Spleen (tissue), 11 donors: ENCODE measurements around the gene IL17RB. TPM values are rescaled to one million over a fixed set of nuclear protein-coding genes. Genes with fewer than 3 reads are reported as not detected.

ENCODE experiments used
- DNase-seq: peaks from one replicate; pipeline ENCODE4 v3.0.0-alpha.2; 2020
- H3K27ac ChIP-seq, 8 donors: fragments of 200-600 bp; sonication (generic) in 7 of 8; 1 replicate in 4 of 8; 2 replicates in 4 of 8; pipeline versions ENCODE4 v1.5.0 to v1.8.0; 2016 to 2021; ENCODE audit warnings: inconsistent platforms in 4 of 8, mild to moderate bottlenecking in 4 of 8, moderate library complexity in 1 of 8
- H3K27me3 ChIP-seq, 7 donors: fragments of 200-600 bp; sonication (generic) in 6 of 7; replicated peaks in 1 of 7; 1 replicate in 4 of 7; 2 replicates in 3 of 7; pipeline versions ENCODE4 v1.5.0 to v1.8.0; 2016 to 2021; ENCODE audit warnings: inconsistent platforms in 3 of 7, mild to moderate bottlenecking in 1 of 7
- H3K36me3 ChIP-seq, 6 donors: fragments of 200-600 bp; sonication (generic) in 5 of 6; 1 replicate in 4 of 6; 2 replicates in 2 of 6; pipeline versions ENCODE4 v1.5.0 to v1.8.0; 2016 to 2021; ENCODE audit warnings: inconsistent platforms in 2 of 6
- H3K4me1 ChIP-seq, 6 donors: fragments of 200-600 bp; sonication (generic) in 5 of 6; 1 replicate in 3 of 6; 2 replicates in 3 of 6; pipeline versions ENCODE4 v1.5.0 to v1.8.0; 2016 to 2021; ENCODE audit warnings: inconsistent platforms in 3 of 6
- H3K4me3 ChIP-seq, 8 donors: fragments of 200-600 bp; sonication (generic) in 7 of 8; 1 replicate in 4 of 8; 2 replicates in 4 of 8; pipeline versions ENCODE4 v1.5.0 to v1.8.0; 2016 to 2021; ENCODE audit warnings: inconsistent platforms in 4 of 8, mild to moderate bottlenecking in 4 of 8, moderate library complexity in 2 of 8
- H3K9me3 ChIP-seq, 8 donors: fragments of 200-600 bp; sonication (generic) in 7 of 8; 1 replicate in 4 of 8; 2 replicates in 4 of 8; pipeline versions ENCODE4 v1.5.0 to v1.8.0; 2016 to 2021; ENCODE audit warnings: inconsistent platforms in 4 of 8
- POLR2A ChIP-seq, 3 donors: fragments of 450-650 bp; IDR thresholded peaks; one replicate each; pipeline ENCODE4 v1.5.1; 2017; ENCODE audit warnings: antibody characterized with exemption in 3 of 3, mild to moderate bottlenecking in 1 of 3
- POLR2AphosphoS5 ChIP-seq, 3 donors: sonication (generic); formaldehyde crosslinking; IDR thresholded peaks; one replicate each; pipeline ENCODE4 v1.5.1; 2017; ENCODE audit warnings: antibody characterized with exemption in 3 of 3
- WGBS, 5 donors: extraction: QIAGEN DNeasy Blood & Tissue Kit in 3 of 5; methylation state at CpG; one replicate each; pipeline versions ENCODE4 v1.1.5 to v1.1.7; 2013 to 2018; 5-methylcytosine and 5-hydroxymethylcytosine counted together
- intact Hi-C: fragments of 100-400 bp; cut with DNase I; formaldehyde crosslinking; loops from one replicate; pipeline ENCODE4 v1.15.0; 2023; ENCODE audit warnings: low total_unique reads
- polyA plus RNA-seq, 3 donors: library from polyadenylated mRNA; stranded (reverse); fragments of 200-250 nt; gene quantifications; one replicate each; pipeline ENCODE4 v1.2.1, GENCODE V29; 2013
- total RNA-seq, 7 donors: library from RNA; depleted of rRNA in 3 of 7; stranded (reverse); fragments of >200 nt in 3 of 7; fragmentation: NEBNext Ultra II Directional in 4 of 7; extraction: Animal tissue kit (Norgen Biotek cat#: 25700) in 4 of 7; gene quantifications; one replicate each; pipeline versions ENCODE4 v1.1.0 to v1.2.1, GENCODE V29; 2016 to 2021
- TF ChIP-seq, protein P1 (sequence below), 11 experiments: fragments of 200-600 bp in 7 of 11; fragments of 450-650 bp in 4 of 11; sonication (generic) in 4 of 11; IDR thresholded peaks in 8 of 11; conservative IDR thresholded peaks in 3 of 11; 1 replicate in 7 of 11; 2 replicates in 4 of 11; pipeline versions ENCODE4 v1.4.0 to v1.8.0; 2016 to 2021; ENCODE audit warnings: antibody characterized with exemption in 11 of 11, inconsistent platforms in 4 of 11, mild to moderate bottlenecking in 1 of 11
- donor health status: healthy with polysubstance abuse.
- donor health status: DM: no; HTN: no; CAD: no; lungs with moderate emphysema.
- donor health status: DM: no; HTN: no; CAD: no.
- donor health status: Bipolar disorder and iron deficiency.
- donor health status: healthy.
- donor health status: DM: no; HTN: no; CAD: no.
- donor health status: DM: yes; HTN: yes; CAD: no.

Gene IL17RB
- total and polyA plus RNA-seq, 10 donors: 0.13 to 0.59 (median 0.26) TPM; not detected in 2

DNA sequence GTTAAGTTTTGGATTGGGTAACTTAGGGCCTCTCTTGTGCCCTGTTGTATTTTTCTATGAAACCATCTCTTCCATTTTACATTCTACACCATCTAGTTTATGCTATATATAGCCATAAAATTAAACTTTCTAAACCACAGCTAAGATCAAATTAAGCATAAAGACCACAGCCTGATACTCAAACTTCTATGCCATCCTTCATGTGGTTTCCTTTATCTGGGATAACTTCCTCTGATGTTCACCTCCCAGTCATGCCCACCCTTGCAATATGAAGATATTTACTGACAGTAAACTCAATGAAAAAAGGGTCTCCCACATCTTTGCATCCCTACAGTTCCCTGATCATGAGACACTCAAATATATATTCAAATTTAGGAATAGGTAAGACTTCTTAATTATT is 41.1 kb downstream of the IL17RB start:
- intact Hi-C loops: no loop called here
- Histone ChIP-seq H3K36me3 (peaks cover 2 to 56% (median 38%) of the 10 kb centered on the region in 6 donors), H3K4me1 (peaks cover 18 to 53% (median 35%) of the 10 kb centered on the region in 6 donors), H3K27me3 (no peaks in the 10 kb centered on the region), H3K4me3 (no peak overlapping the region), H3K27ac (no peak overlapping the region), H3K9me3 (no peaks in the 10 kb centered on the region)
- no peak for TF ChIP-seq POLR2A (IDR thresholded peaks at IDR 0.05)
- TF ChIP-seq, protein P1, sequence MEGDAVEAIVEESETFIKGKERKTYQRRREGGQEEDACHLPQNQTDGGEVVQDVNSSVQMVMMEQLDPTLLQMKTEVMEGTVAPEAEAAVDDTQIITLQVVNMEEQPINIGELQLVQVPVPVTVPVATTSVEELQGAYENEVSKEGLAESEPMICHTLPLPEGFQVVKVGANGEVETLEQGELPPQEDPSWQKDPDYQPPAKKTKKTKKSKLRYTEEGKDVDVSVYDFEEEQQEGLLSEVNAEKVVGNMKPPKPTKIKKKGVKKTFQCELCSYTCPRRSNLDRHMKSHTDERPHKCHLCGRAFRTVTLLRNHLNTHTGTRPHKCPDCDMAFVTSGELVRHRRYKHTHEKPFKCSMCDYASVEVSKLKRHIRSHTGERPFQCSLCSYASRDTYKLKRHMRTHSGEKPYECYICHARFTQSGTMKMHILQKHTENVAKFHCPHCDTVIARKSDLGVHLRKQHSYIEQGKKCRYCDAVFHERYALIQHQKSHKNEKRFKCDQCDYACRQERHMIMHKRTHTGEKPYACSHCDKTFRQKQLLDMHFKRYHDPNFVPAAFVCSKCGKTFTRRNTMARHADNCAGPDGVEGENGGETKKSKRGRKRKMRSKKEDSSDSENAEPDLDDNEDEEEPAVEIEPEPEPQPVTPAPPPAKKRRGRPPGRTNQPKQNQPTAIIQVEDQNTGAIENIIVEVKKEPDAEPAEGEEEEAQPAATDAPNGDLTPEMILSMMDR (IDR thresholded peaks at IDR 0.05 in 8 of 11, conservative IDR thresholded peaks at IDR 0.05 in 3 of 11): no peak
- TF ChIP-seq POLR2AphosphoS5 (IDR thresholded peaks at IDR 0.05): no peak
- DNase-seq: no peak

DNA sequence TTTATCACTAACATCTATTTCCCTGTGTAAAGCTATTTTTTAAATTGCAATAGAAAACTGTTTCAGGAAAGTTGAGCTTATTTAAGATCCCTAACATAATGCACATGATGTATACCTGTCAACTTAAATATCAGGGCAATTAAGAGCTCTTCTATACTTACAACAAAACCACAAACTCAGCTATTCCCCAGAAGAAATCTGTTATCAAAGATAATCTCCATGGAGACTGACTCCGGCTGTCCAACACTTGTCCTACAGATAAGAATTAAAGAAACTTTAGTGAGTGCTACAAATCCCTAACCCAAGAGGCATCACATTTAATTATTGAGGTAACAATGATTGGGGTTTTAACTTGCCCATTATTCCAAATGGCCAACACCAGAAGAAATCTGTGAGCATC is 41.9 kb downstream of the IL17RB start:
- 79 to 90% (median 86%) methylated on average over 1 of the region's 1 CpG for WGBS, 5 donors
- H3K36me3 ChIP-seq: peaks cover 2 to 54% (median 38%) of the 10 kb centered on the region in 6 donors

DNA sequence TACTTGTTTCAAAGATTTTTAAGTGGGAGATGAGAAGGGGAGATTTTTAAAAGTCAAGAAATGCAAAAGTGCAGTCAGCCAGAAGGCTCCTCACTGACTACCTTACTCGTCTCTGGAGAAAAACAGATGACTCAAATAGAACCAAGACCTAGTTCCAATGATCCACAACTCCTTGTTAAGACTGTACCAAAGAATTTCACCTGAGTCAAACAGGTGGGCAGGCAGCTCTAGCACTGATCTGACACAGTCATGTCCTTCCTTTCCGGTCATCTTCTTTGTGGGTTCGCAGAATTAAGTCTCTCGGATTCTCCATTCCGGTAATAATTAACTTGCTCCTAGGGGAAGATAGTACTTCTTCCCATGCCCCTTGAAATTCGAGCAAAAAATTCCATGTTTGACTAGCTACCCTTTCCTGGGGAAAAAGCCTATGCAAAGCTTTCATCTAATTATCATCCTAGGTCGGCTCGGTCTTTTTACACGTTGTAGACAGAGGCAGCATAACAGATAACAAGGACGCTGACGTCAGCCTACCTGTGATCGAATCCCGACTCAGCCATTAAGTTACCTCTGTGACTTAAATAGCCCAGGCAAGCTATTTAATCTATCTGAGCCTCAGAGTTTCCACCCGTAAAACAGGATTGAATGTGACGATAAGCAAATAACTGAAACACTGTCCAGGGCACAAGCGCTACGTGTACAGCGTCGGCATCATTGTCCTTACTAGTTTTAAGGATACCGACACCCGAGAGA is 44.5 kb downstream of the IL17RB start:
- WGBS, 5 donors: 5 to 11% (median 7%) methylated on average over 21 of the region's 21 CpGs
- H3K4me3 ChIP-seq: peak overlapping the region; percentile 64 to 93 (median 80)
- TF ChIP-seq POLR2AphosphoS5 (IDR thresholded peaks at IDR 0.05) (no peak), POLR2A (IDR thresholded peaks at IDR 0.05) (no peak)
- TF ChIP-seq, protein P1 (IDR thresholded peaks at IDR 0.05 in 8 of 11, conservative IDR thresholded peaks at IDR 0.05 in 3 of 11): no peak

More for the DNA sequence above, 41.9 kb downstream of the IL17RB start:
- DNase-seq: no peak
- TF ChIP-seq, protein P1 (IDR thresholded peaks at IDR 0.05 in 8 of 11, conservative IDR thresholded peaks at IDR 0.05 in 3 of 11): no peak
- TF ChIP-seq POLR2A (IDR thresholded peaks at IDR 0.05): no peak
- no peak for TF ChIP-seq POLR2AphosphoS5 (IDR thresholded peaks at IDR 0.05)
- no peaks in the 10 kb centered on the region for H3K27me3 ChIP-seq
- H3K27ac ChIP-seq: no peak overlapping the region
- intact Hi-C loops: no loop called here
- H3K4me1 ChIP-seq: peaks cover 18 to 55% (median 37%) of the 10 kb centered on the region in 6 donors
- H3K9me3 ChIP-seq: no peaks in the 10 kb centered on the region
- H3K4me3 ChIP-seq: no peak overlapping the region

DNA sequence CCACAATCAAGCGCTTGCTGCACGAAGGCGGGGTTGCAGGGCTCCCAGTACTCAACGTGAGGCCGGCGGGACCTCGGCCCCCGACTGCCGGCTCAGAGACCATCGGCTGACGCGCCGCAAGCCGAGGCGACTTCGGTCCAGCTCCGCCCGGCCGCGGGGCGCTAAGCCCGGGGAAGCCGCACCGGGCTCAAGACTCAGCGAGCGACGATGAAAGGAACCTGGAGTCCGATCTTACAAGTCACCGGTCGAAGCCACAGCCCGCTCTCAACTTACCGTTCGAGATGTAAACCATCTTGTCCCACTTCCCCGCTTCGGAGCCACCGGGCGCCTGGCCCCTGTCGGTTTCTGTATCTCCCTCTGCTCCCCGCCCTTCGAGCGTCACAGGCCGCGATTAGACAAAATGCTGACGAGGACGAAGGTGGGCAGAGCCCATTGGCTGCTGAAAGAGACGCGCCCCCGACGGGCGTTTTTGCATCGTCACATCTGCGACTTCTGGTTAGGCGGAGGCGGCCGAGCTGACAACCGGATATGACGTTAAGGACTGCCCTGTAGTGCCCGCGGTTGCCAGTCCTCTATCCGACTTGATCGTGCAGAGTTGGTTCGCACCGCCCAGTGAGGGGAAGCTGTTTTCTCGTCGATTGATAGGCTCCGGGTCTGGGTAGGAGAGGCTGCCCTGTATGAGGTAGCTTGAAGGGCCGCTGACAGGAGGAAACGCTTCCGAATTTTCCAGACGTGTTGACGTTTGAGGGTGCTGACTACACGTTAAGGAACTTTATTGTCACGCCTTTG is 45.3 kb downstream of the IL17RB start, which contains the start of gene SELENOK:
Gene SELENOK (minus strand): TSS at position 363 of the 789 bp plus-strand sequence.
- H3K27ac ChIP-seq: peak within 1 kb of the TSS; percentile 95 to 98 (median 97)
- H3K4me1 ChIP-seq: peaks cover 18 to 53% (median 37%) of the 10 kb centered on the region in 6 donors
- peak within 1 kb of the TSS; percentile 64 to 93 (median 80) for H3K4me3 ChIP-seq
- intact Hi-C loops: no loop called here
- TF ChIP-seq POLR2A (IDR thresholded peaks at IDR 0.05): peak in 2 of 3 donors; percentile 86 to 94
- TF ChIP-seq, protein P1 (IDR thresholded peaks at IDR 0.05 in 8 of 11, conservative IDR thresholded peaks at IDR 0.05 in 3 of 11): peak in 2 of 11 experiments; percentile 24 to 35
- peak; percentile 99 to 100 (median 99) for TF ChIP-seq POLR2AphosphoS5 (IDR thresholded peaks at IDR 0.05)
- no peaks in the 10 kb centered on the region for H3K9me3 ChIP-seq
- peak; percentile 99 for DNase-seq
- H3K27me3 ChIP-seq: peaks cover 0 to 2% (median 0%) of the 10 kb centered on the region in 7 donors
- H3K36me3 ChIP-seq: peaks cover 0 to 19% (median 9%) of the 10 kb centered on the region in 6 donors
- 0 to 1% (median 0%) methylated on average over 54 to 73 of the region's 73 CpGs for WGBS, 5 donors

More for the DNA sequence above, 44.5 kb downstream of the IL17RB start:
- H3K36me3 ChIP-seq: peaks cover 0 to 27% (median 16%) of the 10 kb centered on the region in 6 donors
- peaks cover 18 to 55% (median 37%) of the 10 kb centered on the region in 6 donors for H3K4me1 ChIP-seq
- no peak for DNase-seq
- intact Hi-C loops: no loop called here
- H3K27me3 ChIP-seq: no peaks in the 10 kb centered on the region
- H3K27ac ChIP-seq: peak overlapping the region; percentile 95 to 98 (median 97)
- H3K9me3 ChIP-seq: no peaks in the 10 kb centered on the region
